Measurements from ENCODE around the gene CRB2. TPM values are rescaled to one million over a fixed set of nuclear protein-coding genes. Genes with fewer than 3 reads are reported as not detected.

CRB2 gene
- 2.4 TPM for total RNA-seq

GRCh38 chr9:123355761-123356431 is at the start of gene CRB2:
CRB2 (plus strand) TSS chr9:123356197; CDS start chr9:123356261, 64 bp downstream.
- no peak for FAIRE-seq
- DNase-seq (ENCODE audit: low spot score in 2 of 2) = peak in 1 of 2 donors; percentile 47

- FAIRE-seq (no peak), DNase-seq (ENCODE audit: low spot score in 2 of 2) (no peak)
Observed at GRCh38 chr9:123309611-123310010, 46.4 kb upstream of the CRB2 start.

- DNase-seq (ENCODE audit: low spot score in 2 of 2) = no peak
- FAIRE-seq = no peak
Observed at GRCh38 chr9:123310551-123311249, 45.3 kb upstream of the CRB2 start.

GRCh38 chr9:123311250-123311752 is 44.7 kb upstream of the CRB2 start:
- FAIRE-seq = no peak

GRCh38 chr9:123312306-123312877 is 43.6 kb upstream of the CRB2 start:
- FAIRE-seq (no peak), DNase-seq (ENCODE audit: low spot score in 2 of 2) (no peak)

More at GRCh38 chr9:123311250-123311752, 44.7 kb upstream of the CRB2 start:
- DNase-seq (ENCODE audit: low spot score in 2 of 2) = no peak

GRCh38 chr9:123314617-123315016 is 41.4 kb upstream of the CRB2 start:
- no peak for FAIRE-seq

GRCh38 chr9:123315635-123316034 is 40.4 kb upstream of the CRB2 start:
- FAIRE-seq (no peak), DNase-seq (ENCODE audit: low spot score in 2 of 2) (no peak)

More at GRCh38 chr9:123314617-123315016, 41.4 kb upstream of the CRB2 start:
- DNase-seq (ENCODE audit: low spot score in 2 of 2) = no peak

- no peak for FAIRE-seq
Observed at GRCh38 chr9:123316053-123316718, 39.8 kb upstream of the CRB2 start.

GRCh38 chr9:123318202-123318601 is 37.8 kb upstream of the CRB2 start:
- DNase-seq (ENCODE audit: low spot score in 2 of 2) (no peak), FAIRE-seq (no peak)

More at GRCh38 chr9:123316053-123316718, 39.8 kb upstream of the CRB2 start:
- no peak for DNase-seq (ENCODE audit: low spot score in 2 of 2)

- DNase-seq (ENCODE audit: low spot score in 2 of 2) (no peak), FAIRE-seq (no peak)
Observed at GRCh38 chr9:123318961-123319421, 37.0 kb upstream of the CRB2 start.

GRCh38 chr9:123319541-123320339 is 36.3 kb upstream of the CRB2 start:
- DNase-seq (ENCODE audit: low spot score in 2 of 2) (no peak), FAIRE-seq (no peak)

GRCh38 chr9:123320814-123321213 is 35.2 kb upstream of the CRB2 start:
- FAIRE-seq (no peak), DNase-seq (ENCODE audit: low spot score in 2 of 2) (no peak)

- DNase-seq (ENCODE audit: low spot score in 2 of 2) (no peak), FAIRE-seq (no peak)
Observed at GRCh38 chr9:123321616-123322272, 34.3 kb upstream of the CRB2 start.

GRCh38 chr9:123322273-123323195 is 33.5 kb upstream of the CRB2 start:
- DNase-seq (ENCODE audit: low spot score in 2 of 2) = no peak
- FAIRE-seq = no peak

- no peak for DNase-seq (ENCODE audit: low spot score in 2 of 2)
- no peak for FAIRE-seq
Observed at GRCh38 chr9:123323196-123324013, 32.6 kb upstream of the CRB2 start.

- no peak for FAIRE-seq
- DNase-seq (ENCODE audit: low spot score in 2 of 2) = no peak
Observed at GRCh38 chr9:123324767-123325183, 31.2 kb upstream of the CRB2 start.

GRCh38 chr9:123326187-123326586 is 29.8 kb upstream of the CRB2 start:
- FAIRE-seq (no peak), DNase-seq (ENCODE audit: low spot score in 2 of 2) (no peak)
